ENCODE data around the gene XRCC2.
"Not testable (repeated sequence)": the region's sequence is repeated elsewhere in the genome, so short reads cannot be mapped to it uniquely, and the experiment has no call there.

Gene XRCC2

GRCh38 chr7:152675759-152676636 lies at the start of gene XRCC2:
TSS of gene XRCC2 (minus strand) at chr7:152676141. CDS start at chr7:152676079, 62 bp downstream.
- peak; percentile 77 for DNase-seq

- no peak for DNase-seq
Measured at GRCh38 chr7:152723364-152723763, 47.4 kb upstream of the XRCC2 start.

- not testable (repeated sequence) for DNase-seq
Measured at GRCh38 chr7:152712412-152713042, 36.6 kb upstream of the XRCC2 start.

GRCh38 chr7:152711444-152711944 lies 35.6 kb upstream of the XRCC2 start:
- no peak for DNase-seq

GRCh38 chr7:152710153-152710442 lies 34.2 kb upstream of the XRCC2 start:
- no peak for DNase-seq

GRCh38 chr7:152709287-152710152 lies 33.6 kb upstream of the XRCC2 start:
- no peak for DNase-seq

- no peak for DNase-seq
Measured at GRCh38 chr7:152704796-152705384, 28.9 kb upstream of the XRCC2 start.

GRCh38 chr7:152699079-152699478 lies 23.1 kb upstream of the XRCC2 start:
- DNase-seq, result no peak

- DNase-seq, result not testable (repeated sequence)
Measured at GRCh38 chr7:152697268-152697974, 21.5 kb upstream of the XRCC2 start.

GRCh38 chr7:152692196-152692595 lies 16.3 kb upstream of the XRCC2 start:
- not testable (repeated sequence) for DNase-seq

- no peak for DNase-seq
Measured at GRCh38 chr7:152683297-152683696, 7.4 kb upstream of the XRCC2 start.

- no peak for DNase-seq
Measured at GRCh38 chr7:152677808-152678670, 2.1 kb upstream of the XRCC2 start.

GRCh38 chr7:152674860-152675758 lies 832 bp downstream of the XRCC2 start:
- no peak for DNase-seq

GRCh38 chr7:152673897-152674296 lies 2.0 kb downstream of the XRCC2 start:
- DNase-seq, result no peak

GRCh38 chr7:152672626-152673025 lies 3.3 kb downstream of the XRCC2 start:
- DNase-seq, result no peak

- no peak for DNase-seq
Measured at GRCh38 chr7:152669758-152670157, 6.2 kb downstream of the XRCC2 start.

GRCh38 chr7:152668975-152669374 lies 7.0 kb downstream of the XRCC2 start:
- DNase-seq, result no peak

GRCh38 chr7:152667958-152668357 lies 8.0 kb downstream of the XRCC2 start:
- no peak for DNase-seq

GRCh38 chr7:152666078-152666477 lies 9.9 kb downstream of the XRCC2 start:
- no peak for DNase-seq

- DNase-seq, result no peak
Measured at GRCh38 chr7:152664636-152665035, 11.3 kb downstream of the XRCC2 start.

All from NCI-H1048 (cell line).